WTC11 (cell line): ENCODE measurements around the gene DDX39A. TPM values are rescaled to one million over a fixed set of nuclear protein-coding genes. Genes with fewer than 3 reads are reported as not detected.

ENCODE experiments used
- ATAC-seq: fragments of 200-7000 bp; cut with Tn5 transposase; 2 replicates; pipeline ENCODE4 v1.10.0; 2021; ENCODE audit warnings: mild to moderate bottlenecking, moderate library complexity
- CTCF ChIA-PET: fragments of 300-600 bp; sonication (Branson Sonifier 250); formaldehyde crosslinking; loops from one replicate; lab custom pipeline; 2021; ENCODE audit warnings: antibody characterized with exemption; lab: Charles Lee
- POLR2A ChIA-PET: fragments of 350-600 bp; sonication (Branson Sonifier 250); formaldehyde crosslinking; loops from one replicate; lab custom pipeline; 2021; ENCODE audit warnings: antibody characterized with exemption; lab: Charles Lee
- DNase-seq: peaks from one replicate; pipeline ENCODE4 v3.0.0; 2021; ENCODE audit warnings: low spot score
- H3K27ac Mint-ChIP-seq: 2 replicates; pipeline ENCODE4 v1.8.0; 2021; ENCODE audit warnings: mixed read lengths
- H3K27me3 Mint-ChIP-seq: 2 replicates; pipeline ENCODE4 v1.8.0; 2021; ENCODE audit warnings: low read depth, mild to moderate bottlenecking, moderate library complexity, mixed read lengths
- H3K36me3 Mint-ChIP-seq: 2 replicates; pipeline ENCODE4 v1.8.0; 2021; ENCODE audit warnings: mixed read lengths
- H3K4me1 Mint-ChIP-seq: 2 replicates; pipeline ENCODE4 v1.8.0; 2022; ENCODE audit warnings: mixed read lengths
- H3K4me3 Mint-ChIP-seq: 2 replicates; pipeline ENCODE4 v1.8.0; 2021; ENCODE audit warnings: mild to moderate bottlenecking, moderate library complexity, mixed read lengths
- H3K9me3 Mint-ChIP-seq: 2 replicates; pipeline ENCODE4 v1.8.0; 2021; ENCODE audit warnings: mixed read lengths
- ATF3 ChIP-seq: sonication (generic); formaldehyde crosslinking; conservative IDR thresholded peaks from 2 replicates; pipeline ENCODE4 v1.8.1; 2022; ENCODE audit warnings: mild to moderate bottlenecking, missing genetic modification reagents
- CTCF ChIP-seq: fragments of 200-600 bp; IDR thresholded peaks from 2 replicates; pipeline ENCODE4 v1.8.0; 2022; ENCODE audit warnings: antibody characterized with exemption
- IRF2 ChIP-seq: sonication (generic); formaldehyde crosslinking; IDR thresholded peaks from 2 replicates; pipeline ENCODE4 v1.8.0; 2022; ENCODE audit warnings: low read depth, missing genetic modification reagents, borderline replicate concordance
- MAX ChIP-seq: sonication (generic); formaldehyde crosslinking; IDR thresholded peaks from 2 replicates; pipeline ENCODE4 v1.8.0; 2022; ENCODE audit warnings: mild to moderate bottlenecking, missing genetic modification reagents
- MLX ChIP-seq: sonication (generic); formaldehyde crosslinking; IDR thresholded peaks from 2 replicates; pipeline ENCODE4 v1.8.1; 2023; ENCODE audit warnings: mild to moderate bottlenecking, missing genetic modification reagents, moderate library complexity
- NR1H2 ChIP-seq: sonication (generic); formaldehyde crosslinking; IDR thresholded peaks from 2 replicates; pipeline ENCODE4 v1.9.0; 2021; ENCODE audit warnings: mild to moderate bottlenecking, moderate library complexity, missing genetic modification reagents
- PRRX2 ChIP-seq: fragments of 250-450 bp; sonication (Bioruptor Pico); IDR thresholded peaks from 2 replicates; pipeline ENCODE4 v1.8.0; 2021; ENCODE audit warnings: mild to moderate bottlenecking
- RORB ChIP-seq: fragments of 250-450 bp; sonication (Bioruptor Pico); IDR thresholded peaks from 2 replicates; pipeline ENCODE4 v1.9.0; 2021; ENCODE audit warnings: mild to moderate bottlenecking
- STAT6 ChIP-seq: sonication (generic); formaldehyde crosslinking; conservative IDR thresholded peaks from 2 replicates; pipeline ENCODE4 v1.8.1; 2023; ENCODE audit warnings: mild to moderate bottlenecking, low read depth, missing genetic modification reagents, moderate library complexity
- ZNF219 ChIP-seq: sonication (generic); formaldehyde crosslinking; IDR thresholded peaks from 2 replicates; pipeline ENCODE4 v1.8.0; 2023; ENCODE audit warnings: missing genetic modification reagents, mild to moderate bottlenecking, borderline replicate concordance
- ZNF317 ChIP-seq: sonication (generic); formaldehyde crosslinking; IDR thresholded peaks from 2 replicates; pipeline ENCODE4 v1.8.1; 2023; ENCODE audit warnings: low read depth, mild to moderate bottlenecking, moderate library complexity, missing genetic modification reagents, borderline replicate concordance
- ZNF532 ChIP-seq: fragments of 250-450 bp; sonication (Bioruptor Pico); IDR thresholded peaks from 2 replicates; pipeline ENCODE4 v1.9.0; 2021; ENCODE audit warnings: mild to moderate bottlenecking, borderline replicate concordance
- total RNA-seq: library from RNA; stranded (reverse); gene quantifications from 3 replicates; pipeline ENCODE4 v1.2.3, GENCODE V29; 2021
- TF ChIP-seq, protein P1 (sequence below): sonication (generic); formaldehyde crosslinking; IDR thresholded peaks from 2 replicates; pipeline ENCODE4 v1.8.1; 2023; ENCODE audit warnings: mild to moderate bottlenecking, missing genetic modification reagents, borderline replicate concordance
- TF ChIP-seq, protein P2 (sequence below): sonication (generic); formaldehyde crosslinking; IDR thresholded peaks from 2 replicates; pipeline ENCODE4 v1.8.0; 2022; ENCODE audit warnings: missing genetic modification reagents
- TF ChIP-seq, protein P3 (sequence below): fragments of 250-450 bp; sonication (Bioruptor Pico); IDR thresholded peaks from 2 replicates; pipeline ENCODE4 v1.9.0; 2021; ENCODE audit warnings: moderate library complexity, mild to moderate bottlenecking, inconsistent platforms, borderline replicate concordance

The DDX39A gene
- total RNA-seq, 1 experiment from 2014 or later: 136 TPM

GRCh38 chr19:14401468-14402195 lies 17.5 kb downstream of the DDX39A start (continued):
- TF ChIP-seq CTCF: no peak

DNA sequence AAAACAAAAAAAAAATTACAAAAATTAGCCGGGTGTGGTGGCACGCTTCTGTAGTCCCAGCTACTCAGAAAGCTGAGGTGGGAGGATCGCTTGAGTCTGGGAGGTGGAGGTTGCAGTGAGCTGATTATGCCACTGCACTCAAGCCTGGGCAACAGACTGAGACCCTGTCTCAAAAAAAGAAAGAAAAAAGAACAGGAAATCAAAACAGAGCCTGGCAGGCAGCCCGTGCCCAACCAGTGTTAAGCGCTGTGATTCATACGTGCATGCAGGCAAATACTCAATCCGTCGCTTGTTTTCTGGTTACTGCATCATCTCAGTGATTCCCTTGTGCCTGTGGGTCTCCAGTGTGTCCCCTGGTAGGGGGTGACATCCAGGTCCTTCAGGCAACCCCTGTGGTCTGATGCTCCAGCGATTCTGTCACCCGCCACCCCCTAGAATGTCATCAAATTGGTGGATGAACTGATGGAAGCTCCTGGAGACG lies 18.1 kb downstream of the DDX39A start:
- H3K4me1 Mint-ChIP-seq: peaks cover 7% of the 10 kb centered on the region; the same call in 1 of the 2 replicates
- H3K36me3 Mint-ChIP-seq: no peaks in the 10 kb centered on the region
- H3K27ac Mint-ChIP-seq: no peak overlapping the region
- no peak for DNase-seq
- no peak overlapping the region for H3K4me3 Mint-ChIP-seq
- no peak for ATAC-seq
- POLR2A ChIA-PET: no interaction called here
- CTCF ChIA-PET: interaction anchor here (1.4 to 6.8 kb wide), 2 partner anchors 39 to 79 kb away, joined by 4 to 197 read pairs; no protein-coding TSS in a partner anchor
- no peaks in the 10 kb centered on the region for H3K27me3 Mint-ChIP-seq
- H3K9me3 Mint-ChIP-seq: no peaks in the 10 kb centered on the region
- TF ChIP-seq ZNF532 (CRISPR knock-in tag) (no peak), STAT6 (CRISPR knock-in tag) (no peak), IRF2 (CRISPR knock-in tag) (no peak), ZNF317 (no peak), ZNF219 (no peak), PRRX2 (CRISPR knock-in tag) (no peak), NR1H2 (CRISPR knock-in tag) (no peak), ATF3 (CRISPR knock-in tag) (no peak), RORB (no peak), MLX (no peak), MAX (CRISPR knock-in tag) (no peak)
- TF ChIP-seq, protein P1, sequence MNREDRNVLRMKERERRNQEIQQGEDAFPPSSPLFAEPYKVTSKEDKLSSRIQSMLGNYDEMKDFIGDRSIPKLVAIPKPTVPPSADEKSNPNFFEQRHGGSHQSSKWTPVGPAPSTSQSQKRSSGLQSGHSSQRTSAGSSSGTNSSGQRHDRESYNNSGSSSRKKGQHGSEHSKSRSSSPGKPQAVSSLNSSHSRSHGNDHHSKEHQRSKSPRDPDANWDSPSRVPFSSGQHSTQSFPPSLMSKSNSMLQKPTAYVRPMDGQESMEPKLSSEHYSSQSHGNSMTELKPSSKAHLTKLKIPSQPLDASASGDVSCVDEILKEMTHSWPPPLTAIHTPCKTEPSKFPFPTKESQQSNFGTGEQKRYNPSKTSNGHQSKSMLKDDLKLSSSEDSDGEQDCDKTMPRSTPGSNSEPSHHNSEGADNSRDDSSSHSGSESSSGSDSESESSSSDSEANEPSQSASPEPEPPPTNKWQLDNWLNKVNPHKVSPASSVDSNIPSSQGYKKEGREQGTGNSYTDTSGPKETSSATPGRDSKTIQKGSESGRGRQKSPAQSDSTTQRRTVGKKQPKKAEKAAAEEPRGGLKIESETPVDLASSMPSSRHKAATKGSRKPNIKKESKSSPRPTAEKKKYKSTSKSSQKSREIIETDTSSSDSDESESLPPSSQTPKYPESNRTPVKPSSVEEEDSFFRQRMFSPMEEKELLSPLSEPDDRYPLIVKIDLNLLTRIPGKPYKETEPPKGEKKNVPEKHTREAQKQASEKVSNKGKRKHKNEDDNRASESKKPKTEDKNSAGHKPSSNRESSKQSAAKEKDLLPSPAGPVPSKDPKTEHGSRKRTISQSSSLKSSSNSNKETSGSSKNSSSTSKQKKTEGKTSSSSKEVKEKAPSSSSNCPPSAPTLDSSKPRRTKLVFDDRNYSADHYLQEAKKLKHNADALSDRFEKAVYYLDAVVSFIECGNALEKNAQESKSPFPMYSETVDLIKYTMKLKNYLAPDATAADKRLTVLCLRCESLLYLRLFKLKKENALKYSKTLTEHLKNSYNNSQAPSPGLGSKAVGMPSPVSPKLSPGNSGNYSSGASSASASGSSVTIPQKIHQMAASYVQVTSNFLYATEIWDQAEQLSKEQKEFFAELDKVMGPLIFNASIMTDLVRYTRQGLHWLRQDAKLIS: no peak
- TF ChIP-seq, protein P2, sequence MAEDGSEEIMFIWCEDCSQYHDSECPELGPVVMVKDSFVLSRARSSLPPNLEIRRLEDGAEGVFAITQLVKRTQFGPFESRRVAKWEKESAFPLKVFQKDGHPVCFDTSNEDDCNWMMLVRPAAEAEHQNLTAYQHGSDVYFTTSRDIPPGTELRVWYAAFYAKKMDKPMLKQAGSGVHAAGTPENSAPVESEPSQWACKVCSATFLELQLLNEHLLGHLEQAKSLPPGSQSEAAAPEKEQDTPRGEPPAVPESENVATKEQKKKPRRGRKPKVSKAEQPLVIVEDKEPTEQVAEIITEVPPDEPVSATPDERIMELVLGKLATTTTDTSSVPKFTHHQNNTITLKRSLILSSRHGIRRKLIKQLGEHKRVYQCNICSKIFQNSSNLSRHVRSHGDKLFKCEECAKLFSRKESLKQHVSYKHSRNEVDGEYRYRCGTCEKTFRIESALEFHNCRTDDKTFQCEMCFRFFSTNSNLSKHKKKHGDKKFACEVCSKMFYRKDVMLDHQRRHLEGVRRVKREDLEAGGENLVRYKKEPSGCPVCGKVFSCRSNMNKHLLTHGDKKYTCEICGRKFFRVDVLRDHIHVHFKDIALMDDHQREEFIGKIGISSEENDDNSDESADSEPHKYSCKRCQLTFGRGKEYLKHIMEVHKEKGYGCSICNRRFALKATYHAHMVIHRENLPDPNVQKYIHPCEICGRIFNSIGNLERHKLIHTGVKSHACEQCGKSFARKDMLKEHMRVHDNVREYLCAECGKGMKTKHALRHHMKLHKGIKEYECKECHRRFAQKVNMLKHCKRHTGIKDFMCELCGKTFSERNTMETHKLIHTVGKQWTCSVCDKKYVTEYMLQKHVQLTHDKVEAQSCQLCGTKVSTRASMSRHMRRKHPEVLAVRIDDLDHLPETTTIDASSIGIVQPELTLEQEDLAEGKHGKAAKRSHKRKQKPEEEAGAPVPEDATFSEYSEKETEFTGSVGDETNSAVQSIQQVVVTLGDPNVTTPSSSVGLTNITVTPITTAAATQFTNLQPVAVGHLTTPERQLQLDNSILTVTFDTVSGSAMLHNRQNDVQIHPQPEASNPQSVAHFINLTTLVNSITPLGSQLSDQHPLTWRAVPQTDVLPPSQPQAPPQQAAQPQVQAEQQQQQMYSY (CRISPR knock-in tag): no peak
- TF ChIP-seq, protein P3, sequence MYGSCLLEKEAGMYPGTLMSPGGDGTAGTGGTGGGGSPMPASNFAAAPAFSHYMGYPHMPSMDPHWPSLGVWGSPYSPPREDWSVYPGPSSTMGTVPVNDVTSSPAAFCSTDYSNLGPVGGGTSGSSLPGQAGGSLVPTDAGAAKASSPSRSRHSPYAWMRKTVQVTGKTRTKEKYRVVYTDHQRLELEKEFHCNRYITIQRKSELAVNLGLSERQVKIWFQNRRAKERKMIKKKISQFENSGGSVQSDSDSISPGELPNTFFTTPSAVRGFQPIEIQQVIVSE: no peak
